ENCODE data around the gene ENTPD8.
A peak's percentile ranks its signal among the peaks of the same experiment; 100 is the strongest.

The ENTPD8 gene

GRCh38 chr9:137445930-137446431 is 4.8 kb upstream of the ENTPD8 start:
- DNase-seq = no peak

- DNase-seq = peak; percentile 86 to 89
Observed at GRCh38 chr9:137445275-137445807, 4.2 kb upstream of the ENTPD8 start.

GRCh38 chr9:137444106-137444790 is 3.1 kb upstream of the ENTPD8 start:
- DNase-seq = no peak

GRCh38 chr9:137441935-137442321 is 771 bp upstream of the ENTPD8 start:
- no peak for DNase-seq

GRCh38 chr9:137439158-137439714 is 1.9 kb downstream of the ENTPD8 start:
- no peak for DNase-seq

GRCh38 chr9:137438591-137439157 is 2.5 kb downstream of the ENTPD8 start:
- DNase-seq = no peak

- DNase-seq = no peak
Observed at GRCh38 chr9:137437691-137438590, 3.2 kb downstream of the ENTPD8 start.

GRCh38 chr9:137436761-137437600 is 4.2 kb downstream of the ENTPD8 start:
- DNase-seq = peak in 1 of 2 donors; percentile 0

GRCh38 chr9:137435980-137436760 is 5.0 kb downstream of the ENTPD8 start:
- DNase-seq = no peak

GRCh38 chr9:137435381-137435891 is 5.7 kb downstream of the ENTPD8 start:
- no peak for DNase-seq

- no peak for DNase-seq
Observed at GRCh38 chr9:137434498-137435380, 6.4 kb downstream of the ENTPD8 start.

- DNase-seq = no peak
Observed at GRCh38 chr9:137433916-137434431, 7.2 kb downstream of the ENTPD8 start.

- no peak for DNase-seq
Observed at GRCh38 chr9:137433349-137433915, 7.7 kb downstream of the ENTPD8 start.

GRCh38 chr9:137432687-137433348 is 8.3 kb downstream of the ENTPD8 start:
- DNase-seq = no peak

- DNase-seq = no peak
Observed at GRCh38 chr9:137431416-137431931, 9.7 kb downstream of the ENTPD8 start.

GRCh38 chr9:137430723-137431415 is 10.3 kb downstream of the ENTPD8 start:
- DNase-seq = no peak

- DNase-seq = no peak
Observed at GRCh38 chr9:137429974-137430722, 11.0 kb downstream of the ENTPD8 start.
